Psoas muscle (tissue), 8 donors: ENCODE measurements around the gene DYNLRB1. TPM values are rescaled to one million over a fixed set of nuclear protein-coding genes. Genes with fewer than 3 reads are reported as not detected.

Experiments used
- ATAC-seq, 4 donors: fragments of 200-7000 bp; cut with Tn5 transposase; one replicate each; pipeline ENCODE4 v1.9.1; 2020; ENCODE audit warnings: moderate library complexity in 3 of 4, mild to moderate bottlenecking in 2 of 4
- DNase-seq, 2 donors: peaks; one replicate each; pipeline ENCODE4 v3.0.0-alpha.2; 2020
- H3K27ac ChIP-seq: fragments of 200-600 bp; one replicate; pipeline ENCODE4 v1.8.0; 2022
- H3K27me3 ChIP-seq, 3 donors: fragments of 200-600 bp in 1 of 3; one replicate each; pipeline versions ENCODE4 v1.6.1 to v1.8.0; 2013 to 2022; ENCODE audit warnings: low read length in 2 of 3, mild to moderate bottlenecking in 2 of 3, moderate library complexity in 1 of 3; ENCODE audit not compliant: insufficient read depth in 3 of 3
- H3K36me3 ChIP-seq, 2 donors: fragments of 200-600 bp in 1 of 2; one replicate each; pipeline versions ENCODE4 v1.6.1 to v1.8.0; 2013 to 2022; ENCODE audit warnings: low read depth in 1 of 2, mild to moderate bottlenecking in 1 of 2, moderate library complexity in 1 of 2; ENCODE audit not compliant: insufficient read depth in 1 of 2
- H3K4me1 ChIP-seq: fragments of 200-600 bp; one replicate; pipeline ENCODE4 v1.8.0; 2022
- H3K4me3 ChIP-seq: fragments of 200-600 bp; one replicate; pipeline ENCODE4 v1.8.0; 2022; ENCODE audit warnings: mild to moderate bottlenecking
- H3K9me3 ChIP-seq: fragments of 200-600 bp; one replicate; pipeline ENCODE4 v1.8.0; 2022
- WGBS, 3 donors: extraction: QIAGEN DNeasy Blood & Tissue Kit; methylation state at CpG; one replicate each; pipeline versions ENCODE4 v1.1.6 to v1.1.7; 2013; 5-methylcytosine and 5-hydroxymethylcytosine counted together
- intact Hi-C, 2 donors: fragments of 100-400 bp; cut with DNase I; formaldehyde crosslinking; loops; one replicate each; pipeline versions ENCODE4 v1.11.0 to v1.14.2; 2022
- long read RNA-seq, 2 donors: library from polyadenylated mRNA; unstranded; transcript quantifications; one replicate each; pipeline ENCODE4 v2.0.0, GENCODE V29; 2021
- polyA plus RNA-seq, 3 donors: library from polyadenylated mRNA; stranded (reverse); fragments of 200-250 nt; gene quantifications; one replicate each; pipeline ENCODE4 v1.2.3, GENCODE V29; 2013
- total RNA-seq, 4 donors: library from RNA; stranded (reverse); fragmentation: NEBNext Ultra II Directional in 2 of 4; extraction: Animal tissue kit (Norgen Biotek cat#: 25700) in 2 of 4; gene quantifications; one replicate each; pipeline versions ENCODE4 v1.2.1 to v1.2.4, GENCODE V29; 2021 to 2023
- TF ChIP-seq, protein P1 (sequence below): fragments of 200-600 bp; IDR thresholded peaks from one replicate; pipeline ENCODE4 v1.8.0; 2022; ENCODE audit warnings: antibody characterized with exemption
- donor health status: healthy with polysubstance abuse.
- donor health status: DM: no; HTN: no; CAD: no; lungs with moderate emphysema.
- donor health status: Bipolar disorder and iron deficiency.
- donor health status: healthy.
- donor health status: DM: yes; HTN: yes; CAD: no.
- donor health status: DM: no; HTN: no; CAD: no.
- donor health status: DM: no; HTN: no; CAD: no.
- donor health status: DM: yes; HTN: yes; CAD: no.

The DYNLRB1 gene
- 100 to 1,000 TPM in 2 of 4 donors, 10 to 100 TPM in 2; 93.2 to 119 (median 99.0) TPM for total RNA-seq
- 100 to 1,000 TPM; 166 to 179 (median 171) TPM for polyA plus RNA-seq
- long read RNA-seq, donor 1, transcript DYNLRB1-202 (4 exons, 675 nt), result major isoform, 16 of 23 reads
- long read RNA-seq, donor 1, partial matches to known transcripts, result 4 of 23 reads
- long read RNA-seq, donor 1, other reads (novel, unspliced or antisense), result 3 of 23 reads
- long read RNA-seq, donor 2, transcript DYNLRB1-202 (4 exons, 675 nt), result major isoform, 22 of 32 reads
- long read RNA-seq, donor 2, partial matches to known transcripts, result 3 of 32 reads
- long read RNA-seq, donor 2, other reads (novel, unspliced or antisense), result 6 of 32 reads

DNA sequence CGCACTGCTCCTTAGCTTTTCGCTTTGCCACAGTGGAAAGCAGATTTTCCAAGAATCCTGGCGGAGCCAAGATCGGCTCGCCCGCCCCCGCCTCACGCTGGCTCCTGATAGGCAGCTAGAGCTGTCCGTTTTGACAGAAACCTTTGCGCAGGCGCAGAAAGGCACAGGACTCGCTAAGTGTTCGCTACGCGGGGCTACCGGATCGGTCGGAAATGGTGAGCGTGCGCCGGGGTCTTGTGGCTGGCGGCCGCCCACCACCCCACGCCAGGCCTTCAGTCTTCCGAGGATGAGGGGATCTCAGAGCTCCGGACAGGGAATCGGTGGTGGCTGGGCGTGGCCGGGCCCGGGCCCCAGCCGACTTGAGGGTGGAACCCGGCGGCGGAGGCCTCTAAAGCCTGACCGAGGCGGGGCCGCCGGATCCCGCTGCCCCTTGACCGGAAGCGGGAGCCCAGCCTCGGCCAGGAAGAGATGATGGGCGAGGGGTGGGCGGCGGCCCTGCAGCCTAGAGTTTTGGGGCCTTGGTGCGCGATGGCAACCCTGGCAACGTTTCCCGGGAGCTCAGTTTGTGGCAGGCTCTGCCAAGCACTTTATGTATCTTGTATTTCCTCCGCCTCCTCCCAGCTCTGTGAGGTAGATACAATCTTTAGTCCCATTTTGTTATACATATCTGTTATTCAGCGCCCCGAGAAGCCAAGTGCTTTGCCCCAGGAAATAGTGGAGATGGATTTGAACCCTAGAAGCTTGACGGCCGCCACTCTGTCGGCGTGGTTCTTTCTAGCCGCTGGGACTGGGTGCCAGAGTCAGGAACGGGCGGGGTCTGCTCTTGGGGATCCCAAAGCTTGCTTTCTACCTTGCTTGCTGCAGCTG lies at the start of gene DYNLRB1:
DYNLRB1 (plus strand) TSS at position 176 of the 867 bp plus-strand sequence; CDS start at position 213, 37 bp downstream.
- Histone ChIP-seq H3K4me1 (peaks cover 25% of the 10 kb centered on the region), H3K27ac (peak within 1 kb of the TSS; percentile 96), H3K9me3 (no peaks in the 10 kb centered on the region), H3K27me3 (no peaks in the 10 kb centered on the region), H3K4me3 (peak within 1 kb of the TSS; percentile 91), H3K36me3 (peaks cover 0 to 11% of the 10 kb centered on the region in 2 donors)
- WGBS, 3 donors, result 0 to 1% (median 0%) methylated on average over 58 to 59 of the region's 59 CpGs
- TF ChIP-seq, protein P1, sequence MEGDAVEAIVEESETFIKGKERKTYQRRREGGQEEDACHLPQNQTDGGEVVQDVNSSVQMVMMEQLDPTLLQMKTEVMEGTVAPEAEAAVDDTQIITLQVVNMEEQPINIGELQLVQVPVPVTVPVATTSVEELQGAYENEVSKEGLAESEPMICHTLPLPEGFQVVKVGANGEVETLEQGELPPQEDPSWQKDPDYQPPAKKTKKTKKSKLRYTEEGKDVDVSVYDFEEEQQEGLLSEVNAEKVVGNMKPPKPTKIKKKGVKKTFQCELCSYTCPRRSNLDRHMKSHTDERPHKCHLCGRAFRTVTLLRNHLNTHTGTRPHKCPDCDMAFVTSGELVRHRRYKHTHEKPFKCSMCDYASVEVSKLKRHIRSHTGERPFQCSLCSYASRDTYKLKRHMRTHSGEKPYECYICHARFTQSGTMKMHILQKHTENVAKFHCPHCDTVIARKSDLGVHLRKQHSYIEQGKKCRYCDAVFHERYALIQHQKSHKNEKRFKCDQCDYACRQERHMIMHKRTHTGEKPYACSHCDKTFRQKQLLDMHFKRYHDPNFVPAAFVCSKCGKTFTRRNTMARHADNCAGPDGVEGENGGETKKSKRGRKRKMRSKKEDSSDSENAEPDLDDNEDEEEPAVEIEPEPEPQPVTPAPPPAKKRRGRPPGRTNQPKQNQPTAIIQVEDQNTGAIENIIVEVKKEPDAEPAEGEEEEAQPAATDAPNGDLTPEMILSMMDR, result no peak
- intact Hi-C loops, result loop anchor here in 1 of 2 donors (1.0 kb wide), 1 partner anchor 204 kb away; no protein-coding TSS in a partner anchor
- ATAC-seq (peak; percentile 96 to 98 (median 98)), DNase-seq (peak; percentile 96 to 99)

DNA sequence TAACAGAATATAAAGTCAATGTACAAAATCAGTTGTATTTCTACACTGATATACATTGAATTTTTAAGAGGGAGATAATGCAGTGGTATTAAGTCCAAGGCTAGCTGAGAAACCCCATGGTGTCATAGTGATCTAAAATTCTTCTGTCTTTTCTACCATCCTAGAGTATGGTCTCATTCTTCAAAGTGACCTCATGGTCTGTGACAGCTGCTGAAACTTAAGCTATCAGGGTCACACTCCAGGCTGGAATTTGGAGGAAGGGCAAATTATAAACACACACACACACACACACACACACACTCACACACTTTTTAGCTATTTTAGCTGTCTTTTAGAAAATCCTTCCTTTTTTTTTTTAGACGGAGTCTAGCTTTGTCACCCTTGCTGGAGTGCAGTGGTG lies 47.3 kb upstream of the DYNLRB1 start:
- H3K27ac ChIP-seq, result no peak overlapping the region
- H3K9me3 ChIP-seq, result no peaks in the 10 kb centered on the region
- ATAC-seq (peak; percentile 43 to 72 (median 58)), DNase-seq (no peak)
- peaks cover 18% of the 10 kb centered on the region for H3K4me1 ChIP-seq
- H3K4me3 ChIP-seq, result no peak overlapping the region
- peaks cover 0 to 53% of the 10 kb centered on the region in 2 donors for H3K36me3 ChIP-seq
- TF ChIP-seq, protein P1, result no peak
- 55 to 56% (median 56%) methylated on average over 1 of the region's 1 CpG for WGBS, 3 donors
- H3K27me3 ChIP-seq, result no peaks in the 10 kb centered on the region
- intact Hi-C loops, result no loop called here

GRCh38 chr20:34472246-34472925 lies 43.8 kb upstream of the DYNLRB1 start:
- ATAC-seq (peak; percentile 61 to 70 (median 66)), DNase-seq (no peak)
- H3K36me3 ChIP-seq, result peaks cover 0 to 44% of the 10 kb centered on the region in 2 donors
- no peaks in the 10 kb centered on the region for H3K9me3 ChIP-seq
- no peaks in the 10 kb centered on the region for H3K27me3 ChIP-seq
- peak overlapping the region; percentile 11 for H3K27ac ChIP-seq
- 62 to 73% (median 68%) methylated on average over 6 of the region's 6 CpGs for WGBS, 3 donors
- TF ChIP-seq, protein P1, result no peak
- no peak overlapping the region for H3K4me3 ChIP-seq
- peaks cover 26% of the 10 kb centered on the region for H3K4me1 ChIP-seq
- intact Hi-C loops, result loop anchor here in 1 of 2 donors (10.0 kb wide), 1 partner anchor 158 kb away; no protein-coding TSS in a partner anchor

GRCh38 chr20:34473262-34473883 lies 42.8 kb upstream of the DYNLRB1 start:
- ATAC-seq (peak; percentile 52 to 63 (median 56)), DNase-seq (peak; percentile 37 to 59)
- Histone ChIP-seq H3K36me3 (peaks cover 0 to 44% of the 10 kb centered on the region in 2 donors), H3K9me3 (no peaks in the 10 kb centered on the region), H3K4me1 (peaks cover 26% of the 10 kb centered on the region), H3K4me3 (no peak overlapping the region), H3K27me3 (no peaks in the 10 kb centered on the region), H3K27ac (no peak overlapping the region)
- TF ChIP-seq, protein P1, result peak; percentile 16
- WGBS, 3 donors, result 81 to 85% (median 84%) methylated on average over 5 of the region's 5 CpGs
- intact Hi-C loops, result loop anchor here in 1 of 2 donors (10.0 kb wide), 1 partner anchor 159 kb away; no protein-coding TSS in a partner anchor
